Stimulated activated CD8-positive, alpha-beta memory T cell treated with anti-CD3 and anti-CD28 coated beads, Interleukin-7, amount 100 ng/mL, for 1 hour (primary cell): ENCODE data around the gene MSI2.

Experiments
- DNase-seq, 2 donors: peaks; one replicate each; pipeline ENCODE4 v3.0.0-alpha.2; 2020; ENCODE audit warnings: low read depth in 2 of 2

The MSI2 gene

DNA sequence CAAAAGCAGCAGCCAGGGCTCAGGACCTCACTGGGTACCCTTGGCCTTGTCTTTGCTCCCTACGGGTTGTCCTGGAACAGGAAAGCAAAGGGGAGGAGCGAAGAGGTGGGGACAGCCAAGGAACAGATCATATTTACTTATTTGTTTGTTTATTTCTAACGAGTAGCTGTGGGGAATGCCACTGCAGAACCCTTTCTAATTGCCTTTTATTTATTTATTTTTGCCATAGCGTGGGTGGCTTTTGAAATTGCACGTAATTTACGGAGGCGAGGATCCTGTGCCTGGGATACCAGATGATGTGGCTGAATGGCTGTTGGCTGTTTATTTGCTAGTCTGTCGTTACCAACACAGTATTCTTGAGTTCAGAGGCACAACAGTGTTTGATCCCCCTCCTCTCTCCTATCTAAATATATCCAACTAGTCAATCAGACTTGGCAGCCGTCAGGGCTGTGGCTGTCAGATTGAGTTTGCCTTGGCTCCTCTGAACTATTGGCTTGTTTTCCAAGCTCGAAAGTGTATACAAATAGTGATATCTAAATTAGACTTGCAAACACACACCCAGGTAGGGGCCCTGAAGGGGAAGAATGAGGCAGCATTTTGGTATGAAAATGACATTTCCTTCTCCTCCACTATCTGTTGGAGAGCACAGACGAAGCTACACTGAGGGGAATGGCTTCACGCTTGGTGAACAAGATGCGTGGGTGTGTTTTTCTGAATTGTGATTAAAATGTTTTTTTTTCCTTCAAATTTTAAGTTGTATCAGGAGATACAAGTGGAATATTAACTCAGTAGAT lies 110.4 kb downstream of the MSI2 start:
- no peak for DNase-seq

DNA sequence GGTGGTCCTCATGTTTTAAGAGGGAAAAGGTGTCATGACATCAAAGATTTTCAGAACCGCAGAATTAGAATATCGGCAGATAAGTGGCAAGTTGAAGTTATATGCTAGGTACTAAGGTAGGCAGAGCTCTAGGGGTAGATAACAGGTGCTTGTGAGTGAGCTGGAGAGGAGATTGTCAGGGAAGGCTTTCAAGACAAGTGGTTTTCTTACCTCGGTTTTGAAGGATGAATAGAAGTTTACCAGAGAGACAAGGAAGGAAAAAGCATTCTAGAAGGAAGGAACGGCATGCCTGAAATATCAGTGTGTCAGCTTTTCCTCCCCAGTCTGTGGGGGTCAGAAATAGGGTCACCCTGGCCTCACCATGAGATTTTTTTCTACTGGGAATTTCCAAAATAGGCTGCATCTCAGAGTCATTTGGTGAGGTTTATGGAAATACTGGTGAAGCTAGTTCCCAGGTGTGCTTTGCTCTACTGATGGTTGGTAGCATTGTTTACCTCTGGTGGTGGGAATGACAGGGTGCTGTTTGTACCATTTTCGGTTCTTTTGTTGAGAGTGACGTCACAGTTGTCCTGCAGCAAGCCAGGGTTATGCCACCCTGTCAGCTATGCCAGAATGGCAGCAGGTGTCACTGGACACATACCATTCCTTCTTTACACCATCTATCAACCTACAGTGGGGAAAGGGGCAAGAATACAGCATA lies 112.5 kb downstream of the MSI2 start:
- no peak for DNase-seq

DNA sequence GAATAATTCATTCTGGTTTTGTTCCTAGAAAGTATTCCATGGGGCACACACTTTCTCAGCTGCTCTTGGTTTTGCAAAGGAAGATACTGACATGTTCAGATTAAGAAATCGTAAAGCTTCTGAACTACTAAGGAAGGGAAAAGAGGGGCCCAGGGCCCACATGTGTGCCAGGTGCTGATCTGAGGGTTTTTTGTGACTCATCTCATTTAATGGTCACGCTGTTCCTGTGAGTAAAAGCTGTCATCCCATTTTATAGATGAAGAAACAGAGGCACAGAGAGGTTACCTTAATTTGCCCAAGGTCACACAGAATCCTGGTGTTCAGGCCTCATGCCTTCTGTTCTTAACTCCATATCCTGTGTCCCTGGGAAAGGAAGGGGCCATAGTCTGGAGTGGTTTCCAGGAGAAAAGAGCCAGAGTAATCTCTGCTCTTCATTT lies 113.2 kb downstream of the MSI2 start:
- DNase-seq, result no peak

DNA sequence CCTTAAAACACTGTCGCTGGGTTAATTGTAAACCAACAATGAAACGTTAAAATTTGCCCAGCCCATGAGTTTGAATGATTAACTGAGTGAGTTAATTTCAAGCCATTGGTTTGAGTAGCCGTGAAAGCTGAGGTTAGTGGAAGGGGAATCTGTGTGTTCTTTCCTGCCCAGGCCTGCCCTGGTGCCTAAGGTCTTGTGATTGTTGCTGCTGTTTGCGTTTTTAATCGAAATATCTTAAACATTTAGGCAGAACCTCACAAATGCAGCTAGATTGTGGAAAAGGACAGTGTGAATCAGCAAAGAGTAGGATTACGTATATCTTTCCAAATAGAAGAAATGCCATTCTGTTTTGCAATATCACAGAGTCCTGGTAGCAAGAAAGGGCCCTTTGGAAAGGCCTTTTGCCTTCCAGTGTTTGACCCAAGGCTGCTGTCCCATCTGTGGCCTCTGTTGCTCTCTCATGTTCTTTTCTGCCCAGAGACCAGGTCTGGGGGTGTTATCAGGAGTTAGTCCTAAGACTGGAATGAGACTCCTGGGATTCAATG lies 113.8 kb downstream of the MSI2 start:
- no peak for DNase-seq

DNA sequence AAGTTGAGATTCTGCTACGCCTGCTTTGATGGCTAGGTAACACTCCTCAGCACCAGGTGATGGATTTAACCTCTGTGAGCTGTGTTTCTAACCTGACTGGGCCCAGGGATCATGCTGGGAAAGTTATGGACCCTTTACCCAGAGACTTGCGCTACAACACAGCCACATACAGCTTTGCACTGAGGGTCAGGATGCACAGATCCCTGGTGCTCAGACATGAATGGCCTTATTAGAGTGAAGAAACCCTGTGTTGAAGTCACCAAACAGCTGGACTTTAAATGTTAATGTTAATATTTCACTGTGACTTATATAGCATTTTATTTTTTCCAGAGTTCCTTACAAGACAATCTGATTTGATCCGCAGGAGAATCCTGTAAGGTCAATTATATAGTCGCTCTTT lies 114.3 kb downstream of the MSI2 start:
- DNase-seq, result no peak

DNA sequence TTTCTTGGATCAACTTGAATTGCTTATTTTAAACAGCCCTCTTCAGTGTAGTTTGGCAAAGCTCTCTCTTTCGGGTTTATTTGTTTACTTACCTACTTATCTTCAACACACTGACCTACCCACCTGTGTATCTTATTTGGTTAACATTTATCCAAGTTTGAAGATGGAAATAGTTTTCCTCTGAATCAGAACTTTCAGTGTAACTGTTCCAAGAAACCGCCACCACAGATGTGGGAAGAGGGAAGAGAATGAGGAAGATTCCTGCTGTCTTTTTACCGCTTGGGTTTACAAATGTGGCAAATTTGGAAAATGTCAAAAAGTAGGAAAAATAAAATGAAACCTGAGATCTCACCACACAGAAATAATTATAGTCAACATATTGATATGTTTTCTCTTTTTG lies 115.8 kb downstream of the MSI2 start:
- DNase-seq, result no peak

DNA sequence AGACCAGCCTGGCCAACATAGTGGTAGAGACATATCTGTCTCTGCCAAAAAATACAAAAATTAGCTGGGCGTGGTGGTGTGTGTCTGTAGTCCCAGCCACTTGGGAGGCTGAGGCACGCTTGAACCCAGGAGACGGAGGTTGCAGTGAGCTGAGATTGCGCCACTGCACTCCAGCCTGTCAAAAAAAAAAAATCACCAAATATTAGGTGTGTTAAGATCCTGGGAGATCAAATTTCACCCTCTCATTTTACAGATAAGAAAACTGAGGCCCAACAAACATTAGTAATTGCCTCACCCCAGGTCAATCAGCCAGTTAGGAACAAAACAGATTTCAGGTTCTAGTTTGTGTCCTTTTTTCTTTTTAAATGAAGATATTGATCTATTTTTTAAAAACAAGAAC lies 116.7 kb downstream of the MSI2 start:
- no peak for DNase-seq

DNA sequence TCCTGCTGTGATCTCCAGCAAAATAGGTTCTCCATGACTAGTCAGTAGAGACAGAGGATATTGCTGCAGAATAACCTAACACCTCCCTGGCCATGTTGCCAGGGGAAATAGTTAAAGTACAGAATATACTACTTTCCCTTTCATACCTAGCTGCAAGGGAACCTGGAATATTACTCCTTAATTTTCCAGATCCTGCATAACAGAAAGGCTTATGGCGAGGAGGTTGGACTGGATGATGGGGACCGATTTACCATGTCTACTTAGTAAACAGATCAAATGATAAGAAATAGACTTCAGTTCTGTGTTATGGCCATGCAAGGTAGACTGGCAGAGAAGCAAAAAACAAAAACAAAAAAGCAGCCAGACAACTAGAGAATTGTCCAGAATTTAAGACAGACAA lies 117.4 kb downstream of the MSI2 start:
- no peak for DNase-seq

DNA sequence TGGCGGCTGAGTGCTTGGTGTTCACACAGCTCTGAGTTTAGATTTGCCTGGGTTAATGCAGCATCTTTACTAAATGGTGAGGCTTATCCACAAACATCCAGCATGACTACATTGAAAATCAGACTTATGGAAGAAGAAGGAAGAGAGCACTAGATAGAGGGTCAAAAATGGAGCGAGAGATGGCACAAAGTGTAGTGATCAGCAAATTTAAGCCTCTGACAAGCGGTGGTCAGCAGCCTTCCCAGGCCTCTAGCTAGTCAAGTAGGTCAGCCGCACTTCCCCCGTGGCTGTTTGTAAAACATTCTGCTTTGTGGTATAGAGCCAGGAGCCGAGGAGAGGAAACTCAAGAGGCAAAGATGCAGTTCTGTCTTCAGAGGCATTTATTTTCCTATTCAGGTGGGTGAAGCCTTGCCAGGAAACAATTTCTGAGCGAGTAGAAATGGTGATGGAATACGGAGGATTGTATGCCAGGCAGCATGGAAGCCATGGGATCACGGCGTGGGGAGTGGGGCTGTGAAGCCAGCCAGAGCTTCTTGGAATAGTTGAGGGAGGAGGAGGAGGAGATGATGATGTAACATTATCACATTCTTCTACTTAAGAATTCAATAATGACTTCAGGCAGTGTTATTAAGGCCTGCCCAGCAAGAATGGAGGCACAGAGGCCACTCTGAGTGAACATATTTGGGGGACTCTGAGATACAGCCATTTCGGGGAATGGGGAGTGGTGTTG lies 118.9 kb downstream of the MSI2 start:
- DNase-seq, result no peak

DNA sequence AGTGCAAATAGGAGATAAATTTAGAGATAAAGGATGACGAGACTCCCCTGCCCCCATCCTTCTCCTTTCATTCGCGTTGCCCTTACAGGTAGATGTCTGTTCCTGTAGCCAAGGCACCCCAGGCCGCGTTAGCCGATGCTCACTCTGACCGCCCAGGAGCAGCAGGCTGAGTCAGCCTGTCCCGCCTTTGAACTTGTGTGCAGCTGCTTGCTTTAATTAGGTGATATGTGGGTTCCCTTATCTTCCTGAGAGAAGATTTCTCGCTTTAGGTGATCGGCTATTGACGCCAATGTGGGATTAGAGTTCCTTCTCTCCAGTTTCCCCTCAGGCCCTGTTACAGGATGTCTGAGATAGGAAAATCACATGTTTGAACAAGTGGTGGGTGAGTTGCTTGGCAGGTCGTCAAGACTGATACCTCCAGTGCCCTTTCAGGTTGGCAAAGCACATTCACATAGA lies 119.5 kb downstream of the MSI2 start:
- DNase-seq, result no peak

DNA sequence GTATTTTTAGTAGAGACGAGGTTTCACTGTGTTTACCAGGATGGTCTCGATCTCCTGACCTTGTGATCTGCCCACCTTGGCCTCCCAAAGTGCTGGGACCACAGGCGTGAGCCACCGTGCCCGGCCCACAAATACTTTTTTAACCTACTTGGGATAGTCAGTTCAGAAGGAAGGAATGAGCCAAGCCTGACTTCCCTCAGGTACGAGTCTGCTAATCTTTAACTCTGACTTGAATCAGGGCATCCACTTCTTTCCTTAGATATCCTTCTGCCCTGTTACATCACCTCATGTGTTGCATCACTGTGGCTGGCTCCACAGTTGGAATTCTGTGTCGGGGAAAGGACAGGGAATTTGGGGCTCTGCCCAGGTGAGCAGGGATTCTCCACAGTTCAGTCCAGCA lies 120.8 kb downstream of the MSI2 start:
- DNase-seq, result no peak

DNA sequence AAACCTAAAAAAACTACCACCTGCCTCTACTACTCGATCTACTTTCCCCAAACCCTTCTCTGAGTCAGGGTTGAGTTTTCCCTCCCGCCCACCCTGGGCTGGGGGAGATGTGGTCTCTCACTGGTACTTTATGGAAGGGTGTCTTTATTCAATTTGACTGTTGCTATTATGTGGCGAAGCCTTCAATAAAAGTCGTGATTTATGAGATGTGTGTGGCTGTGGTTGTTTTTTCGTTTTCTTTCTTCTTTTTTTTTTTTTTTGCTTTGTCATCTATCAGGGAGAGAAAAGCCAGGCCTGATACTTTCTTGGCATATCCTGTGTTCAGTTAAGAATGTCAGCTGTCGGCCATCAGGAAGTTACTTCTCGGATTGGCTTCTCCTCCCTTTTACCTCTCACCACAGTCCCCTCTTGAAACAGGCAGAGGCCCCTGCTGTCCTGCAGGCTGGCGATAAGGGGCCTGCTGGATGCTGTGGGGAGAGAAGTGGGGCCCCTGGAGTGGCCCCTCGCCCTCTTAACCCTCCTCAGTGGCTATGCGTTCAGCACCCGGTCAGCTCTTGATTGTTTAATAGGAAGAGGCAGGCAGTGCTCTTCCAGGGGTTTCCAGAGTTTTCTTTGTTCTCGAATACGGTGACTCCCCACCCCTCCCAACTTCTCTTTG lies 123.0 kb downstream of the MSI2 start:
- DNase-seq, result no peak

DNA sequence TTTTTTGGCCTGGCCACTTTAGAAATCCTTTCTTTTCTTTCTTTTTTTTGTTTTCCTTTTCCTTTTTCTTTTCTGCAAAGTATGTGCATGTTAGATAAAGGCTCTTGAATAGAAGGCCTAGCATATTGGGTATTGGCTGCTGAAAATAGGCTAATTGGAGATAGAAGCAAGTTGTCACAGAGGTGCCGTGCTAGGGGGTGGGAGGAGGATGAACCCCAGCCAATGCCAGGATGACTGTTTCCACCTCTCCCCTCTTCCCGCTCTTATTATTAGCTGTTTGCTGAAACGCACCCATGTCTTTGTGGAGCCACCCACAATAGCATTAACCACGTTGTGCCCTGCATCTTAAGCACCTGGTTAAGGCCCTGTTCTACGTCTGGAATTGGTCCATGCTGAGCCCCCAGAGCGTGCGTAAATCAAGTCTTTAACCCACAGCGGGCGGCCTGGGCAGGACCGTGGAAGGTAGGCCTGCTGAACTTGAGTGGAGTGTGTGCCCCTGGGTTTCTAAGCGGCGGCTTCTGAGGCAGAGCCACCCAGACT lies 123.6 kb downstream of the MSI2 start:
- DNase-seq, result no peak

DNA sequence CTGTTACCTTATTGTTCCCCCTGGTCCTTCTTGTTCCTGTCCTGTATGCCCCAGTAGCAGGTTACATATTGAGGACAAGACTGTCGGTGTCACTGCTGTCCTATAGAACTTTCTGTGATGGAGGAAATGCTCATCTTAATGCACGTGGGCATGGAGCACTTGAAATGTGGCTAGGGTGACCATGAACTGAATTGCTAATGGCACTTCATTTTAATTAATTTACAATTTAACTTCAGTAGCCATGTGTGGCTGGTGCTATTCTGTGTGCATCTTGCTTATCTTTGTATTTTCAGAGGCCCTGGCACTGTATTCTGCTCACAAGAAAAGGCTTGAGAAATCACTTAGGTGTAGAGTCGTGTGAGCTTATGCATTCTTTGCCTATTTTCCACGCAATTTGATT lies 125.2 kb downstream of the MSI2 start:
- DNase-seq, result no peak

DNA sequence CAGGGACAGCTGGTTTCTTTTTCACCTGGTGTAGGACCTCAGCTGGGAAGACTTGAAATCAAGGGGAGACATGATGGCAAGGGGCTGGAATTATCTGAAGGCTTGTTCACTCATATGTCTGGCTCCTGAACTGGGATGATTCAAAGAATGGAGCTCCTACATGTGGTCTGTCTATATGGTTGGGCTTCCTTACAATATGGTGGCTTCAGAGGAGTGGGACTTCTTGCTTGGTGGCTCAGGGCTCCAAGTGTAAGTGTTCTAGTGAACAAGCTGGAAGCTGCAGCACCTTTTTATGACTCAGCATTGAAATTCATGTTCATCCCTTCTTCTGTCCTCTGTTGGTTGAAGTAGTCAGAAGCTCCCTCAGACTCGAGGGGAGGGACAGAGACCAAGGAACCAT lies 127.9 kb downstream of the MSI2 start:
- no peak for DNase-seq

DNA sequence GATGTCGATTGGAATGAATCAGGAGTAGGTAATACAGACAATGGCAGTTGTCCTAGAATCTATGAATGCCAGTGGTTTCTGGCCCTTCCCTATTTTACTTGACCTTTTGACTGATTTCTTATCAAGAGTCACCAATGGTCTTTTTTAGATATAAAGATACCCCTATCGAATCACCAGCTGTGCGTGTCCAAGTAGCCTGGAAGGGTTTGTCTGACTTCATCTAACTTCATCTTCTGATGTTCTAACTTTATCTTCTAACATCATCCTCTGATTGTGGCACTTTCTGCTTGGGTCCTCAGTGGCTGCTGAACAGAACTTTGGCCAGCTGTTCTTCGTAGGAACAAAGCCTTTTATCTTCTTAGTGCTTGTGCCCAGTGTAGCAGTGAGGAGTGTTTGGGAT lies 129.7 kb downstream of the MSI2 start:
- no peak for DNase-seq

DNA sequence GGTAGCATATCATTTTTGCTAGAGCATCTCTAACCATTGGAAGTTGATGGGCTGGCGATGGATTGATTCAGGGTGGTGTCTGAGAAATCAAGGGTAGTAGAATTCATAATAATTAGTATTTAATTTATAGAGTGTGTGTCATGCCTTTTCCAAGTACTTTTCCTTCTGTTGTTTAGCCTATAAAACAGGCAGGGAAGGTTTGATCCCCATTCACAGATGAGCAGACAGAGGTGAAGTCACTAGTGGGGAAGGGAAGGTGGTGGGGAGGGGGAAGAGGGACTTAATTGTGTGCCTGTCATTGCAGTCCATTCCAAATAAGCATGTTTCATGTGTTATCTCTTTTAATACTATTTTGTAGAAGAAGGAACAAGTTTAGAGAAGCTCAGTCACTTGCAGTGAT lies 131.3 kb downstream of the MSI2 start:
- DNase-seq, result no peak

DNA sequence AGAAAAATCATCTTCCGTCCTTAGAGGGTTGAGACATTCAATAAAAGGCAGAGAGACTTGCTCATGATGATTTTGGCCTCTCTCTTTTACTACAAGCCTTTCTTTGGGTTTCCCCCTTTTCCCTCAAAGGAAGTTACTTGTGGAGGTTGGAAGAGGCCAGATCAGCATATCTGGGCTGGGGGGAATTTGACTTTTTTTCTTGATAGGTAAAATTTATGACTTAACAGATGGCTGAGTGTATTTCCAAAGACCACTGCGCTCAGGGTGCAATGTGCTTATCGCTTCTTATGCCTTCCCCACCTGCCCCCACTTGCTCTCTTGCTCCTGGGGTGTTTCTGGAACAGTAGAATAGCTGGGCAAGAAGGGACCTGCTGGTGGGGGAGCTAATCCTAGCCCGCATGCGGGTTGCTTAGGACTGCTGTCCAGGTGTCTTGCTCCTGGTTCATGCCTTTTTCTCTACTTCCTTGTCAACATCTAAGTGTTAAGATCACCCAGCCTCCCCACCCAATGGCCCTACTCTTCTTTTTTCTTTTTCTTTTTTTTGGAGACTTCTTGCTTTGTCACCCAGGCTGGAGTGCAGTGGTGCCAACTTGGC lies 131.9 kb downstream of the MSI2 start:
- DNase-seq, result no peak

DNA sequence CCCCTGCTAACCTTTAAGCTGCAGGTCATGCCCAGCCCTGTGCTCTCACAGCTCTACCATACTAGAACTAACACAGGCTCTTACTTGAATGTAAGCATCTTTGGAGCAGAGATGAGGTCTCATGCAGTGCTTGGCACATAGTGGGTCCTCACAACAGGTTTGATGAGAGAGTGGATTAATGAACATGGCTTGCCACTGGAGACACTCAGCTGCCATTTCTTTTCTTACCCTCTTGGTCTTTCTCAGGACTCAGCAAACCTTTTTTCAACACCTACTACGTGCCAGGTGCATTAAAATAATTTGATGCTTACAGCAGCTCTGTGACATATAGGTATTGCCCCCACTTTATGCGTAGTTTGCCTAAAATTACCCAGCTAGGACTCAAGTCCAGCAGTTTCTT lies 133.2 kb downstream of the MSI2 start:
- DNase-seq, result no peak

DNA sequence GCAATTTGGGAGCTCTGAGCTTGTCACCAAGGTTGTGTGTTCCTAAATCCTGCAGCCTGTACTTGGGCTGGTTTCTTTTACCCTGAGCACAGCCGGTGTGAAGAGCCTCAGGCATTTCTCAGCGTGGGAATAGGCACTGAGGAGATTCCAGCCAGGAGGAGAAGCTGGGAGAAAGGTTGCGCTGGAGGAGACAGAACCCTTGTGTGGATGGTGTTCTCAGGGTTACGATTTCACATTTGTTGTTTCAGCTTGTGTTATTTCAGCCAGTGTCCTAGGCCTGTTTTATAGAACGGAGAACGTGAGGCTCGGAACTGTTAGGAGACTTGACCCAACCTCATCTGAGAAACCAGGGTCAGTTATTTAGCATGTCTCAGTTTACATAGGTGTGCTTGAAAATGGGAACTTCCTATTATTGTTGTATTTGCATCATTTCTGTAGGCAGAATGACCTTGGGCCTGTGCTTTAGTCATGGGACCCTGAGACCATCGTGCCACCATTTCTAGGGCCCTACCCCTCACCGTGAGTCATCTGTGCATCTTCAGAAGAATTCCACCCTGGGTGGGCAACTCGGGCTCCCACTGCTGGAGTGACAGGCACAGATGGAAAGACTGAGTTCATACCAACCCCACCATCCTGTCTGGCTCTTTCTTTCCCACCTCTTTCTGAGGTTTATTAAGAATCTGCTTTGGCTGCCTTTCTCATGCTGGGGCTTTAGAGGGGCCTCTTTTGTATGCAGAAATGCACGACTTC lies 134.9 kb downstream of the MSI2 start:
- DNase-seq, result no peak
